H1 (cell line): ENCODE data around the gene TP53I11. TPM values are rescaled to one million over a fixed set of nuclear protein-coding genes. Genes with fewer than 3 reads are reported as not detected.
A peak's percentile ranks its signal among the peaks of the same experiment; 100 is the strongest.

ENCODE experiments used
- CTCF ChIA-PET: fragments of 300-600 bp; sonication (Branson Sonifier 250); formaldehyde crosslinking; loops from one replicate; lab custom pipeline; 2021; ENCODE audit not compliant: partially characterized antibody; lab: Charles Lee
- POLR2A ChIA-PET: fragments of 300-600 bp; sonication (Branson Sonifier 250); formaldehyde crosslinking; loops from one replicate; lab custom pipeline; 2021; ENCODE audit warnings: inconsistent platforms; ENCODE audit not compliant: partially characterized antibody; lab: Charles Lee
- DNase-seq, 2 experiments: peaks; one replicate each; pipeline versions ENCODE4 v3.0.0 to v3.0.0-alpha.2; 2010 to 2022; ENCODE audit warnings: low spot score in 2 of 2, low read depth in 1 of 2, mixed read lengths in 1 of 2
- FAIRE-seq: peaks from 2 replicates; lab custom pipeline; 2011; peaks lifted over from hg19 to GRCh38; lab: Jason Lieb, UNC
- H2AFZ ChIP-seq: 2 replicates; pipeline ENCODE4 v1.8.1; 2012; ENCODE audit warnings: low read length, inconsistent platforms
- H2AK5ac ChIP-seq: 2 replicates; pipeline ENCODE4 v1.6.1; 2013; ENCODE audit warnings: low read depth, low read length
- H2BK120ac ChIP-seq: replicated peaks from 2 replicates; pipeline ENCODE3; 2013; ENCODE audit warnings: low read depth, low read length, inconsistent platforms
- H2BK12ac ChIP-seq: 2 replicates; pipeline ENCODE4 v1.6.1; 2013; ENCODE audit warnings: low read depth, low read length
- H2BK15ac ChIP-seq: 2 replicates; pipeline ENCODE4 v1.6.1; 2013; ENCODE audit warnings: low read length
- H2BK20ac ChIP-seq: 2 replicates; pipeline ENCODE4 v1.6.1; 2013; ENCODE audit warnings: low read length
- H2BK5ac ChIP-seq: 2 replicates; pipeline ENCODE4 v1.6.1; 2013; ENCODE audit warnings: low read depth, low read length
- H3K14ac ChIP-seq: 2 replicates; pipeline ENCODE4 v1.6.1; 2013; ENCODE audit warnings: inconsistent platforms; ENCODE audit not compliant: insufficient read length
- H3K18ac ChIP-seq: 2 replicates; pipeline ENCODE4 v1.6.1; 2013; ENCODE audit warnings: low read length; ENCODE audit errors: extremely low read depth
- H3K23ac ChIP-seq: 2 replicates; pipeline ENCODE4 v1.6.1; 2013; ENCODE audit warnings: inconsistent platforms; ENCODE audit not compliant: insufficient read length
- H3K23me2 ChIP-seq: 2 replicates; pipeline ENCODE4 v1.6.1; 2013; ENCODE audit warnings: low read depth, low read length
- H3K27ac ChIP-seq: 2 replicates; pipeline ENCODE4 v1.6.1; 2011; ENCODE audit warnings: low read depth, low read length, inconsistent platforms
- H3K27me3 ChIP-seq, 4 experiments: replicated peaks in 1 of 4; 1 replicate in 1 of 4; 2 replicates in 3 of 4; pipeline versions ENCODE4 v1.6.1 to v1.8.1; 2011 to 2013; ENCODE audit warnings: low read length in 3 of 4, mild to moderate bottlenecking in 3 of 4, inconsistent platforms in 2 of 4, mixed read lengths in 2 of 4, moderate library complexity in 1 of 4; ENCODE audit not compliant: control insufficient read depth in 3 of 4, insufficient read depth in 3 of 4; ENCODE audit errors: extremely low read depth in 1 of 4
- H3K36me3 ChIP-seq, 4 experiments: 2 replicates each; pipeline versions ENCODE4 v1.6.1 to v1.8.1; 2011 to 2013; ENCODE audit warnings: mild to moderate bottlenecking in 4 of 4, low read length in 3 of 4, moderate library complexity in 2 of 4, control low read depth in 1 of 4, inconsistent platforms in 1 of 4; ENCODE audit not compliant: insufficient read depth in 4 of 4, control insufficient read depth in 2 of 4
- H3K4ac ChIP-seq: replicated peaks from 2 replicates; pipeline ENCODE3; 2013; ENCODE audit warnings: low read length, low read depth, mixed read lengths, inconsistent platforms; ENCODE audit not compliant: insufficient read length
- H3K4me1 ChIP-seq, 4 experiments: replicated peaks in 1 of 4; 1 replicate in 1 of 4; 2 replicates in 3 of 4; pipeline versions ENCODE4 v1.6.1 to v1.8.1; 2011 to 2013; ENCODE audit warnings: low read length in 3 of 4, inconsistent platforms in 2 of 4, mixed read lengths in 1 of 4; ENCODE audit not compliant: insufficient read depth in 4 of 4, control insufficient read depth in 3 of 4
- H3K4me2 ChIP-seq, 2 experiments: 2 replicates each; pipeline versions ENCODE4 v1.6.1 to v1.8.1; 2011 to 2013; ENCODE audit warnings: low read depth in 2 of 2, low read length in 2 of 2, control low read depth in 1 of 2, inconsistent platforms in 1 of 2, mild to moderate bottlenecking in 1 of 2; ENCODE audit not compliant: insufficient read depth in 1 of 2
- H3K4me3 ChIP-seq, 4 experiments: fragments of 200-600, 300-600 bp in 1 of 4; sonication (generic), shearing (Covaris generic), sonication (Bioruptor Twin) in 1 of 4; 2 replicates each; pipeline versions ENCODE4 v1.5.1 to v1.8.1; 2011 to 2016; ENCODE audit warnings: low read length in 4 of 4, low read depth in 3 of 4, control low read depth in 2 of 4, inconsistent platforms in 2 of 4, mild to moderate bottlenecking in 2 of 4, mixed read lengths in 1 of 4, moderate library complexity in 1 of 4; ENCODE audit not compliant: insufficient read depth in 2 of 4; ENCODE audit errors: extremely low read depth in 1 of 4
- H3K56ac ChIP-seq: replicated peaks from 2 replicates; pipeline ENCODE3; 2013; ENCODE audit warnings: low read depth, mild to moderate bottlenecking, mixed read lengths, low read length, inconsistent platforms; ENCODE audit not compliant: insufficient read length
- H3K79me1 ChIP-seq: 2 replicates; pipeline ENCODE4 v1.6.1; 2013; ENCODE audit warnings: low read depth, low read length, control low read depth
- H3K79me2 ChIP-seq, 2 experiments: 2 replicates each; pipeline versions ENCODE4 v1.6.1 to v1.8.1; 2012 to 2013; ENCODE audit warnings: low read length in 2 of 2, mild to moderate bottlenecking in 2 of 2, inconsistent platforms in 1 of 2; ENCODE audit not compliant: insufficient read depth in 2 of 2, control insufficient read depth in 1 of 2
- H3K9ac ChIP-seq, 4 experiments: replicated peaks in 1 of 4; 1 replicate in 1 of 4; 2 replicates in 3 of 4; pipeline versions ENCODE4 v1.6.1 to v1.8.1; 2011 to 2013; ENCODE audit warnings: low read depth in 3 of 4, low read length in 3 of 4, control low read depth in 2 of 4, mild to moderate bottlenecking in 2 of 4, moderate library complexity in 2 of 4, inconsistent platforms in 1 of 4; ENCODE audit errors: extremely low read depth in 1 of 4
- H3K9me3 ChIP-seq, 2 experiments: 2 replicates each; pipeline versions ENCODE4 v1.6.1 to v1.8.1; 2012 to 2013; ENCODE audit warnings: mild to moderate bottlenecking in 2 of 2, moderate library complexity in 2 of 2, control low read depth in 1 of 2, inconsistent platforms in 1 of 2, low read depth in 1 of 2, low read length in 1 of 2, mixed read lengths in 1 of 2; ENCODE audit not compliant: insufficient read depth in 2 of 2
- H4K20me1 ChIP-seq, 2 experiments: replicated peaks in 1 of 2; 2 replicates each; pipeline versions ENCODE3 to v1.8.1; 2011 to 2013; ENCODE audit warnings: inconsistent platforms in 2 of 2, low read length in 2 of 2, mild to moderate bottlenecking in 1 of 2; ENCODE audit not compliant: insufficient read depth in 2 of 2, control insufficient read depth in 1 of 2
- H4K5ac ChIP-seq: 2 replicates; pipeline ENCODE4 v1.6.1; 2013; ENCODE audit warnings: low read length, low read depth, mixed read lengths, inconsistent platforms; ENCODE audit not compliant: insufficient read length
- H4K8ac ChIP-seq: 2 replicates; pipeline ENCODE4 v1.8.0; 2013; ENCODE audit warnings: mild to moderate bottlenecking, moderate library complexity, low read length, inconsistent platforms; ENCODE audit not compliant: insufficient read depth; ENCODE audit errors: extremely low read depth
- H4K91ac ChIP-seq: replicated peaks from 2 replicates; pipeline ENCODE3; 2013; ENCODE audit warnings: low read length, mixed read lengths, inconsistent platforms; ENCODE audit not compliant: insufficient read length
- ASH2L ChIP-seq: fragments of 200-600, 300-600 bp; sonication (generic); IDR thresholded peaks from one replicate; pipeline ENCODE4 v1.7.1; 2017; ENCODE audit warnings: low read length
- BACH1 ChIP-seq: IDR thresholded peaks from 2 replicates; pipeline ENCODE4 v1.6.1; 2012; ENCODE audit warnings: low read length, improper control_type of control experiment
- EGR1 ChIP-seq: IDR thresholded peaks from 2 replicates; pipeline ENCODE4 v1.6.1; 2011; ENCODE audit warnings: low read depth, low read length, borderline replicate concordance
- HDAC6 ChIP-seq: IDR thresholded peaks from one replicate; pipeline ENCODE4 v1.7.1; 2012; ENCODE audit warnings: low read depth, mild to moderate bottlenecking, inconsistent platforms, low read length, moderate library complexity
- KDM5A ChIP-seq: fragments of 200-600 bp; IDR thresholded peaks from 2 replicates; pipeline ENCODE4 v1.7.1; 2012; ENCODE audit warnings: mild to moderate bottlenecking, low read length, inconsistent platforms, mixed read lengths
- NANOG ChIP-seq: IDR thresholded peaks from 2 replicates; pipeline ENCODE4 v1.6.1; 2011; ENCODE audit warnings: low read length, low read depth, mild to moderate bottlenecking, inconsistent platforms; ENCODE audit not compliant: insufficient read depth, poor library complexity, severe bottlenecking
- PHF8 ChIP-seq: fragments of 200-600 bp; sonication (generic); conservative IDR thresholded peaks from 2 replicates; pipeline ENCODE4 v1.7.1; 2012; ENCODE audit warnings: low read depth, mild to moderate bottlenecking, inconsistent platforms, low read length, moderate library complexity
- RBBP5 ChIP-seq: IDR thresholded peaks from 2 replicates; pipeline ENCODE4 v1.7.1; 2012; ENCODE audit warnings: low read depth, mild to moderate bottlenecking, inconsistent platforms, low read length, moderate library complexity, borderline replicate concordance
- RNF2 ChIP-seq: fragments of 200-900, 300-1000 bp; sonication (generic); IDR thresholded peaks from 2 replicates; pipeline ENCODE4 v1.7.1; 2016; ENCODE audit warnings: borderline replicate concordance, low read depth, mild to moderate bottlenecking, antibody characterized with exemption, low read length; ENCODE audit not compliant: poor library complexity, severe bottlenecking; ENCODE audit errors: missing control alignments
- SP4 ChIP-seq: IDR thresholded peaks from 2 replicates; pipeline ENCODE4 v1.6.1; 2012; ENCODE audit warnings: low read length, inconsistent platforms
- TBP ChIP-seq: IDR thresholded peaks from 2 replicates; pipeline ENCODE4 v1.6.1; 2011; ENCODE audit warnings: low read depth, low read length, improper control_type of control experiment
- whole genome bisulfite sequencing, 2 experiments: shearing (Covaris generic) in 1 of 2; methylation state at CpG; one replicate each; pipeline versions ENCODE4 v1.1.6 to v1.1.7; 2013 to 2015; ENCODE audit warnings: low lambda C conversion rate in 2 of 2, mixed read lengths in 2 of 2, inconsistent platforms in 1 of 2, low coverage in 1 of 2, missing lambda C conversion rate in 1 of 2; ENCODE audit not compliant: insufficient replicate concordance in 2 of 2, insufficient coverage in 1 of 2, insufficient read length in 1 of 2; ENCODE audit errors: extremely low coverage in 1 of 2, missing lambda C conversion rate in 1 of 2; 5-methylcytosine and 5-hydroxymethylcytosine counted together
- polyA plus RNA-seq, 7 experiments: library from polyadenylated mRNA; depleted of rRNA in 3 of 7; stranded (reverse) in 5 of 7; unstranded in 2 of 7; fragments of >200 nt in 5 of 7; fragments of 200-250 nt in 2 of 7; gene quantifications; 1 replicate in 5 of 7; 2 replicates in 1 of 7; 4 replicates in 1 of 7; pipeline versions ENCODE4 v1.2.1 to v1.2.3, GENCODE V29; 2011 to 2013; ENCODE audit warnings: missing spikeins in 2 of 7, mixed read lengths in 2 of 7
- total RNA-seq: library from RNA; stranded (reverse); fragmentation: NEBNext Ultra II Directional; extraction: Animal tissue kit (Norgen Biotek cat#: 25700); gene quantifications from 2 replicates; pipeline ENCODE4 v1.2.1, GENCODE V29; 2021
- TF ChIP-seq, protein P1 (sequence below): IDR thresholded peaks from 2 replicates; pipeline ENCODE4 v1.6.1; 2012; ENCODE audit warnings: inconsistent platforms

TP53I11 gene
- total and polyA plus RNA-seq, 2 of the 8 experiments (the other 6 are each of a cell fraction or from before 2014, with no cell fraction given) = 34.0 to 46.3 TPM

DNA sequence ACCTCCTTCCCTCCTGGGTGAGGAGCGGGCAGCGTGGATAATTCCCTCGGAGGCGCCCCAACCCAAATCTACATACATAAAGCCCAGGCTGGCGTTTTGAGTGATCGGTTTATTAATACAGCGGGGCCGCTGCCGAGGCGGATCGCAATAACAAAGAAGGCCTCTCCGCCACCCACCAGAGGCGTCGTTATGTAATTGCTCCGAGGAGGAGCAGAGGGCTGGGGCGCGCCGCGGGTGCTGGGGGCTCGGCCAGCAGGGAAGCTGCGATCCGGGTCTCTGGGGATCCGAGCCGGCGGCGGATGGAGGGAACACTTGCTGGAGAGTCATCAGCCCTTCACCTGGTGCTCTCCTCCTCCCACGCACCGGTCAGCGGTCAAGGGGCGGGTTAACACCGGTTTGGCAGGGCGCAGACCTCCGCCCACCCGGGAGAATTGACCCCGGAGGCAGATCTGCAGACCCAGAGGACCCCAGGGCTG, 6.4 kb upstream of the TP53I11 start:
- Histone ChIP-seq H2BK5ac (peak overlapping the region; percentile 60; the same call in 1 of the 2 replicates), H3K27me3 (peaks cover 0 to 2% (median 0%) of the 10 kb centered on the region in 4 experiments; a peak in 3 of 7 replicates), H3K9ac (peak overlapping the region in 1 of 4 experiments; percentile 3; a peak in 1 of 7 replicates), H3K18ac (peak overlapping the region; percentile 73), H3K79me2 (no peaks in the 10 kb centered on the region), H3K23me2 (no peaks in the 10 kb centered on the region; the same call in 1 of the 2 replicates), H3K4me1 (peaks cover 18 to 64% (median 40%) of the 10 kb centered on the region in 4 experiments), H3K56ac (peak overlapping the region; percentile 44), H4K20me1 (no peaks in the 10 kb centered on the region), H3K9me3 (no peaks in the 10 kb centered on the region), H2BK120ac (peak overlapping the region; percentile 29), H2BK20ac (peak overlapping the region; percentile 67; the same call in 1 of the 2 replicates), H2AFZ (no peak overlapping the region), H3K27ac (no peak overlapping the region), H4K5ac (peak overlapping the region; percentile 65), H4K8ac (peak overlapping the region; percentile 18; the same call in 1 of the 2 replicates), H3K36me3 (no peaks in the 10 kb centered on the region), H3K4me2 (peak overlapping the region; percentile 50 to 58), H2BK12ac (peak overlapping the region; percentile 40; the same call in 1 of the 2 replicates), H3K14ac (no peak overlapping the region), H4K91ac (peak overlapping the region; percentile 79), H3K79me1 (no peaks in the 10 kb centered on the region; the same call in 1 of the 2 replicates), H3K4me3 (peak overlapping the region in 2 of 4 experiments; percentile 3 to 50; a peak in 3 of 8 replicates), H2AK5ac (no peak overlapping the region), H2BK15ac (no peak overlapping the region), H3K23ac (no peak overlapping the region), H3K4ac (no peak overlapping the region)
- no peak for DNase-seq
- WGBS, 2 experiments = 10% methylated on average over 22 of the region's 35 CpGs; no CpG with 5 or more reads in 1 of the 2 experiments
- FAIRE-seq = no peak
- CTCF ChIA-PET = interaction anchor here (1.1 to 38.2 kb wide), 4 partner anchors 18 to 146 kb away, joined by 3 to 731 read pairs (median 186); no protein-coding TSS in a partner anchor
- TF ChIP-seq RBBP5 (0 out of 2 replicates have a peak, but pooled peaks have one; percentile 36), NANOG (no peak), TBP (no peak), KDM5A (no peak), ASH2L (peak; percentile 20), SP4 (no peak), EGR1 (peak; percentile 76; the same call in 1 of the 2 replicates), PHF8 (no peak), BACH1 (no peak), RNF2 (no peak), HDAC6 (no peak)
- TF ChIP-seq, protein P1, sequence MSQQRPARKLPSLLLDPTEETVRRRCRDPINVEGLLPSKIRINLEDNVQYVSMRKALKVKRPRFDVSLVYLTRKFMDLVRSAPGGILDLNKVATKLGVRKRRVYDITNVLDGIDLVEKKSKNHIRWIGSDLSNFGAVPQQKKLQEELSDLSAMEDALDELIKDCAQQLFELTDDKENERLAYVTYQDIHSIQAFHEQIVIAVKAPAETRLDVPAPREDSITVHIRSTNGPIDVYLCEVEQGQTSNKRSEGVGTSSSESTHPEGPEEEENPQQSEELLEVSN = no peak
- POLR2A ChIA-PET = interaction anchor here (1.0 to 2.0 kb wide), 2 partner anchors 11 to 12 kb away, joined by 3 to 7 read pairs; no protein-coding TSS in a partner anchor
